ENCODE data around the gene SLC8A1. TPM values are rescaled to one million over a fixed set of nuclear protein-coding genes. Genes with fewer than 3 reads are reported as not detected.

SLC8A1 gene
- total RNA-seq, 2 donors from 2014 or later, result 23.2 to 28.2 TPM

DNA sequence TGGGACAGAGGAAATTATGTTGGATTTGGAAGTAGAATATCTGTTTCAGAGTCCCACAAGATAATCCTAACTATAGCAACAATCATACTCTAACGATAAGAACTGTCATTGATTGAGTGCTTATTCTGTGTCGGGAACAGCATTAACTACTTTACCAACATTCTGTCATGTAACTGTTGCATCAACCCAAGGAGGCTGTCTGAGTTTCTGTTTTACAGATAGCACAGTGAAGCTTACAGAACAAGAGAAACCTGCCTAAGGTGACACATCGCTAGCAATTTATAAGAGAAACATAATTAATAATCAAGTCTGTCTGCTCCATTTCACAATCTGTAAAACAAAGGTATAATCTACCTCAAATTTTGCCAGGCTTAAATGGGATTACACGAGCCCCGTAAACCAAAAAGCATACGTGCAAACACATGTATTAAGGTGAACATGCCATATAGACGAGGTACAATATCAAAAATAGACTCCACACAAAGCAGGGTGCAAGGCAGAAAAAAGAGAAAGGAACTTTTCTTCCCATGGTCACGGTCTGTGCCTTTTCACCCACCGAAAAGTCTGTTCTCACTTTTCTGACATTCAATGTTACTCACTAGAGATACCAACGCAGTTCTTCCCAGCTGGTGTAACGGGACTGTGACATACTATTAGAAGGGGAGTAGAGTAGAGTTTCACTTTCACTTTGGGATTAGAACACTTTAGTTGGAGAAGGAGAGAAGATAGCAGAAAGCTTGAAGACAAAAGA lies 37.2 kb upstream of the SLC8A1 start:
- H3K9me3 ChIP-seq, result no peaks in the 10 kb centered on the region
- peak overlapping the region; percentile 46 to 47 for H3K27ac ChIP-seq
- WGBS, result 52% methylated on average over 11 of the region's 11 CpGs
- DNase-seq (ENCODE audit: low spot score), result no peak
- no peaks in the 10 kb centered on the region for H3K36me3 ChIP-seq
- peak overlapping the region; percentile 4 to 6 for H3K4me3 ChIP-seq
- TF ChIP-seq POLR2A (IDR thresholded peaks at IDR 0.05) (no peak), POLR2AphosphoS5 (IDR thresholded peaks at IDR 0.05) (no peak)
- intact Hi-C loops (cut with DNase I), result no loop called here
- H3K27me3 ChIP-seq (replicated peaks; ENCODE audit: insufficient read depth), result no peaks in the 10 kb centered on the region
- no peaks in the 10 kb centered on the region for H3K4me1 ChIP-seq (replicated peaks)

DNA sequence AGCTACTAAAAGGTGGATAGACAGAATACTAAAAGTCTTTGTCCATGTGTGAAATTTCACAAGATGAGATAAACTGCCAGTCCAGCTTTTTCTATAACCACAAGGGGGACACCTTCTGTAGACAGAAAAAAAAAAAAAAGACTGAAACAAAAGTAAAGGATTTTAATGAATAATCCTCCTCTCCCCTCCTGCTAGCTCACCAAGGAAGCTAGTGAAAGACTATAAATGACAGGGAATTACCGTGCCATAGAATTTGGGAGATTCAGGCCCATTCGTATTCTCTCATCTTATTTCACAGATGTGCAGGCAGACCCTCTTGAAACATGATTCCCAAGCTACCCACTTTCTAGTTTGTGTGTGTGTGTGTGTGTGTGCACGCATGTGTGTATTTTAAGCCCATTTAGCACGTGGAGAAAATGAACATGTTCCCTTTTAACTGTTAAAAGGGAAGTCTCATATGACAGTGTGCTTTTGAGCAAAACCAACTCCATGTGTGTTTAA lies 36.3 kb upstream of the SLC8A1 start:
- Histone ChIP-seq H3K4me3 (no peak overlapping the region), H3K36me3 (no peaks in the 10 kb centered on the region), H3K27ac (no peak overlapping the region), H3K27me3 (replicated peaks; ENCODE audit: insufficient read depth) (no peaks in the 10 kb centered on the region), H3K9me3 (no peaks in the 10 kb centered on the region), H3K4me1 (replicated peaks) (no peaks in the 10 kb centered on the region)
- TF ChIP-seq, protein P1, sequence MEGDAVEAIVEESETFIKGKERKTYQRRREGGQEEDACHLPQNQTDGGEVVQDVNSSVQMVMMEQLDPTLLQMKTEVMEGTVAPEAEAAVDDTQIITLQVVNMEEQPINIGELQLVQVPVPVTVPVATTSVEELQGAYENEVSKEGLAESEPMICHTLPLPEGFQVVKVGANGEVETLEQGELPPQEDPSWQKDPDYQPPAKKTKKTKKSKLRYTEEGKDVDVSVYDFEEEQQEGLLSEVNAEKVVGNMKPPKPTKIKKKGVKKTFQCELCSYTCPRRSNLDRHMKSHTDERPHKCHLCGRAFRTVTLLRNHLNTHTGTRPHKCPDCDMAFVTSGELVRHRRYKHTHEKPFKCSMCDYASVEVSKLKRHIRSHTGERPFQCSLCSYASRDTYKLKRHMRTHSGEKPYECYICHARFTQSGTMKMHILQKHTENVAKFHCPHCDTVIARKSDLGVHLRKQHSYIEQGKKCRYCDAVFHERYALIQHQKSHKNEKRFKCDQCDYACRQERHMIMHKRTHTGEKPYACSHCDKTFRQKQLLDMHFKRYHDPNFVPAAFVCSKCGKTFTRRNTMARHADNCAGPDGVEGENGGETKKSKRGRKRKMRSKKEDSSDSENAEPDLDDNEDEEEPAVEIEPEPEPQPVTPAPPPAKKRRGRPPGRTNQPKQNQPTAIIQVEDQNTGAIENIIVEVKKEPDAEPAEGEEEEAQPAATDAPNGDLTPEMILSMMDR (IDR thresholded peaks at IDR 0.05), result peak in 1 of 4 experiments; percentile 17
- TF ChIP-seq POLR2A (IDR thresholded peaks at IDR 0.05), result no peak
- TF ChIP-seq POLR2AphosphoS5 (IDR thresholded peaks at IDR 0.05), result no peak
- no peak for DNase-seq (ENCODE audit: low spot score)
- intact Hi-C loops (cut with DNase I), result no loop called here
- WGBS, result 19% methylated on average over 4 of the region's 4 CpGs

DNA sequence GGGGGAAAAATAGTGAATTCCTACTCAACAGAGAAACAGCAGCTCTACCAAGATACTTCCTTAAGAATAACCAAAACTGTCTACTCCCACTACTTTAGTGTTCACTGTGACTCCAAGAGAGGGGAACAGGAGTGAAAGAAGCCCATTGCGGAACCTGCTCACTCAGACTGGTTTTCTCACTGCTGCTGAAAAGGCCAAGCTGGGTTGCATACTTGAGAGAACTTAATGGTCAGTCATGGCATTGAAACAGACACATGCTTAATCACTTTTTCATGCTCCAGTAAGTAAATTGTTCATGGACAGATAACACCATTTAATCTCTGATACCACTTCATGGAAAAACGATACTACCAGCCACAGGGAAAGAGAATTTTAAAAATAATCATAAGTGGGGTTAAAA lies 35.7 kb upstream of the SLC8A1 start:
- no peak overlapping the region for H3K27ac ChIP-seq
- H3K4me3 ChIP-seq, result no peak overlapping the region
- intact Hi-C loops (cut with DNase I), result no loop called here
- DNase-seq (ENCODE audit: low spot score), result no peak
- H3K36me3 ChIP-seq, result no peaks in the 10 kb centered on the region
- H3K4me1 ChIP-seq (replicated peaks), result no peaks in the 10 kb centered on the region
- WGBS, result 68% methylated on average over 2 of the region's 2 CpGs
- TF ChIP-seq POLR2AphosphoS5 (IDR thresholded peaks at IDR 0.05), result no peak
- TF ChIP-seq POLR2A (IDR thresholded peaks at IDR 0.05), result no peak
- TF ChIP-seq, protein P1 (IDR thresholded peaks at IDR 0.05), result no peak
- H3K9me3 ChIP-seq, result no peaks in the 10 kb centered on the region
- H3K27me3 ChIP-seq (replicated peaks; ENCODE audit: insufficient read depth), result no peaks in the 10 kb centered on the region

DNA sequence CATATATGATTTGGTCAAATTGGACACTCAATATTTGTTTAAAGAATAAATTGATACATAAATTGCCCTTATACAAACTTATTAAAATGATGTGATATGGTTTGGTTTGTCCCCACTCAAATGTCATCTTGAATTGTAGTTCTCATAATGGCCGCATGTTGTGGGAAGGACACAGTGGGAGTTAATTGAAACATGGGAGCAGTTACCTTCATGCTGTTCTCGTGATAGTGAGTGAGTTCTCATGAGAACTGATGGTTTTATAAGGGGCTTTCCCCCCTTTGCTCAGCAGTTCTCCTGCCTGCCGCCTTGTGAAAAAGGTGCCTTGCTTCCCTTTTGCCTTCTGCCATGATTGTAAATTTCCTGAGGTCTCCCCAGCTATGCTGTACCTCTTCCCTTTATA lies 34.0 kb upstream of the SLC8A1 start:
- H3K9me3 ChIP-seq, result no peaks in the 10 kb centered on the region
- intact Hi-C loops (cut with DNase I), result no loop called here
- no peak for DNase-seq (ENCODE audit: low spot score)
- no peak overlapping the region for H3K27ac ChIP-seq
- H3K27me3 ChIP-seq (replicated peaks; ENCODE audit: insufficient read depth), result no peaks in the 10 kb centered on the region
- 77% methylated on average over 3 of the region's 3 CpGs for WGBS
- TF ChIP-seq, protein P1 (IDR thresholded peaks at IDR 0.05), result no peak
- no peak for TF ChIP-seq POLR2AphosphoS5 (IDR thresholded peaks at IDR 0.05)
- TF ChIP-seq POLR2A (IDR thresholded peaks at IDR 0.05), result no peak
- H3K4me1 ChIP-seq (replicated peaks), result no peaks in the 10 kb centered on the region
- no peak overlapping the region for H3K4me3 ChIP-seq
- no peaks in the 10 kb centered on the region for H3K36me3 ChIP-seq

DNA sequence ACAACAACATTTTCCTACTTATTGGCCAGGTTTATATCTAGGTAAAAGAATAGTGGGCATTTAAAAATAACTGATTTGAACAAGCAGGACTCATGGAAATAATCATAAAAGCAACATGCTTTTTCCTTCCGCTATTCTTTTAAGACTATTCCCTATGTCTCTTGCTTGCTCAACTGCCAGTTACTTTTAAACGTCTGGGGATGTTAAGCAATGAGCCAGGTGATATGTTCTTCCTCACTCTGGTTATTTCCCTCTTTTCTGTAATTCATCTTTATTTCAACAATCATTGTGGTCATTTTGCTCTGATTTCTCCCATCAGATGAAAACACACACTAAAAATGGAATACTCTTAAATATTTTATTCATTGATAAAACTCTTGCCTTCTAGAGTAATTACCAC lies 33.4 kb upstream of the SLC8A1 start:
- DNase-seq (ENCODE audit: low spot score), result no peak
- H3K4me1 ChIP-seq (replicated peaks), result no peaks in the 10 kb centered on the region
- H3K36me3 ChIP-seq, result no peaks in the 10 kb centered on the region
- 70% methylated on average over 2 of the region's 2 CpGs for WGBS
- H3K4me3 ChIP-seq, result no peak overlapping the region
- TF ChIP-seq POLR2AphosphoS5 (IDR thresholded peaks at IDR 0.05), result no peak
- intact Hi-C loops (cut with DNase I), result no loop called here
- no peaks in the 10 kb centered on the region for H3K9me3 ChIP-seq
- H3K27me3 ChIP-seq (replicated peaks; ENCODE audit: insufficient read depth), result no peaks in the 10 kb centered on the region
- H3K27ac ChIP-seq, result no peak overlapping the region
